ENCODE data around the gene ZNF496.

- TF ChIP-seq CTCF (IDR thresholded peaks at IDR 0.05) = no peak
- no peak for TF ChIP-seq POLR2A (IDR thresholded peaks at IDR 0.05)
These were observed 31.8 kb downstream of the ZNF496 start for GRCh38 chr1:247299723-247300381.

Measured in adrenal gland (tissue), 5 donors.